Neural progenitor cell (in vitro differentiated cells): ENCODE measurements around the gene PROC.
"Not testable (repeated sequence)": the region's sequence is repeated elsewhere in the genome, so short reads cannot be mapped to it uniquely, and the experiment has no call there.

Experiments used
- EZH2 ChIP-seq: fragments of 200-600 bp; sonication (generic); IDR thresholded peaks from 2 replicates; pipeline ENCODE4 v1.6.1; 2017; ENCODE audit warnings: antibody characterized with exemption, mild to moderate bottlenecking, moderate library complexity
- EZH2phosphoT487 ChIP-seq: fragments of 200-600 bp; sonication (generic); IDR thresholded peaks from 2 replicates; pipeline ENCODE4 v1.6.1; 2017; ENCODE audit warnings: antibody characterized with exemption
- TF ChIP-seq, protein P1 (sequence below): fragments of 200-600 bp; sonication (generic); IDR thresholded peaks from 2 replicates; pipeline ENCODE4 v1.5.1; 2017; ENCODE audit warnings: antibody characterized with exemption, mild to moderate bottlenecking

- TF ChIP-seq, protein P1, sequence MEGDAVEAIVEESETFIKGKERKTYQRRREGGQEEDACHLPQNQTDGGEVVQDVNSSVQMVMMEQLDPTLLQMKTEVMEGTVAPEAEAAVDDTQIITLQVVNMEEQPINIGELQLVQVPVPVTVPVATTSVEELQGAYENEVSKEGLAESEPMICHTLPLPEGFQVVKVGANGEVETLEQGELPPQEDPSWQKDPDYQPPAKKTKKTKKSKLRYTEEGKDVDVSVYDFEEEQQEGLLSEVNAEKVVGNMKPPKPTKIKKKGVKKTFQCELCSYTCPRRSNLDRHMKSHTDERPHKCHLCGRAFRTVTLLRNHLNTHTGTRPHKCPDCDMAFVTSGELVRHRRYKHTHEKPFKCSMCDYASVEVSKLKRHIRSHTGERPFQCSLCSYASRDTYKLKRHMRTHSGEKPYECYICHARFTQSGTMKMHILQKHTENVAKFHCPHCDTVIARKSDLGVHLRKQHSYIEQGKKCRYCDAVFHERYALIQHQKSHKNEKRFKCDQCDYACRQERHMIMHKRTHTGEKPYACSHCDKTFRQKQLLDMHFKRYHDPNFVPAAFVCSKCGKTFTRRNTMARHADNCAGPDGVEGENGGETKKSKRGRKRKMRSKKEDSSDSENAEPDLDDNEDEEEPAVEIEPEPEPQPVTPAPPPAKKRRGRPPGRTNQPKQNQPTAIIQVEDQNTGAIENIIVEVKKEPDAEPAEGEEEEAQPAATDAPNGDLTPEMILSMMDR: not testable (repeated sequence)
- TF ChIP-seq EZH2, EZH2phosphoT487: not testable (repeated sequence)
Measured at GRCh38 chr2:127409716-127410115, 8.5 kb upstream of the PROC start.
